ENCODE data around the gene ADRA2B. TPM values are rescaled to one million over a fixed set of nuclear protein-coding genes. Genes with fewer than 3 reads are reported as not detected.
A peak's percentile ranks its signal among the peaks of the same experiment; 100 is the strongest.
"Not testable (repeated sequence)": the region's sequence is repeated elsewhere in the genome, so short reads cannot be mapped to it uniquely, and the experiment has no call there.

ADRA2B gene
- total RNA-seq, 1 experiment from 2014 or later = not detected

DNA sequence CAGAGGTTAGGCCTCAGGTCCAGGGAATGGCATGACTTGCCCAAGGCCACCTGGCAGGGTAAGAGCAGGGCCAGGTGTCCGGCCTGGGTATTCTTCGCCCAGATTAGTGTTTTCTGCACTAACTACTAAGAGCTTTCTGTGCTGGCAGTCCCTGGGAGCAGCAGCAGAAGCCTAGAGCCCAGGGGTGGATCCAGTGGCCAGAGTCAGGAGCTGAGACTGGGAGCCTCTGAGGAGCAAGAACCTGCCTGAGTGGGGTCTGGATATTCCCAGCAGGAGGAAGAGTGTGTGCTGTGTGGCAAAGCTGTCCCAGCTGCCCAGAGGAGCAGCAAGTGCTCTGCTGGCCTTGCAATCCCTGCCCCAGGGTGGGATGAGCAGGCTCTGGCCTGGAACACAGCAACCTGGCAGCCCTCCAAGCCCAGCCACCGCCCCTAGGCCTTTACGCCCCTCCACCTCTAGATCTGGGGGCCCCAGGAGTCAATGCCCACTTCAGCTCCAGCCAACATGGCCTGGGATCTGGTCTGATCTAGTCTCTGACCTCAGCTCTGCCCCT, 50.9 kb downstream of the ADRA2B start:
- DNase-seq (ENCODE audit: low read depth) = no peak
- in situ Hi-C loops (cut with HindIII; ENCODE audit: low pct_unique_long_range_greater_than_20kb, low sequenced_read_pairs) = no loop called here

DNA sequence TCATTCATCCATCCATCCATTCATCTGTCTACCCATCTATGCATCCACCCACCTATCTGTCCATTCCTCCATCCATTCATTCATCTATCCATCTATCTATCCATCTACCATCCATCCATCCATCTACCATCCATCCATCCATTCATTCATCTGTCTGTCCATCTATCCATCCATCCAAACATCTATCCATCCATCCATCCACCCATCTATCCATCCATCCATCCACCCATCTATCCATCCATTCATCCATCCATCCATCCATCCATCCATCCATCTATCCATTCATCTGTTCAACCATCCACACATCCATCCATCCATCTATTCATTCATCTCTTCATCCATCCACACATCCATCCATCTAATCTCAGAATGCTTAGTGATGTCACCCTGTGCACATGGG, 51.6 kb downstream of the ADRA2B start:
- DNase-seq (ENCODE audit: low read depth); in situ Hi-C loops (cut with HindIII; ENCODE audit: low pct_unique_long_range_greater_than_20kb, low sequenced_read_pairs): not testable (repeated sequence)

DNA sequence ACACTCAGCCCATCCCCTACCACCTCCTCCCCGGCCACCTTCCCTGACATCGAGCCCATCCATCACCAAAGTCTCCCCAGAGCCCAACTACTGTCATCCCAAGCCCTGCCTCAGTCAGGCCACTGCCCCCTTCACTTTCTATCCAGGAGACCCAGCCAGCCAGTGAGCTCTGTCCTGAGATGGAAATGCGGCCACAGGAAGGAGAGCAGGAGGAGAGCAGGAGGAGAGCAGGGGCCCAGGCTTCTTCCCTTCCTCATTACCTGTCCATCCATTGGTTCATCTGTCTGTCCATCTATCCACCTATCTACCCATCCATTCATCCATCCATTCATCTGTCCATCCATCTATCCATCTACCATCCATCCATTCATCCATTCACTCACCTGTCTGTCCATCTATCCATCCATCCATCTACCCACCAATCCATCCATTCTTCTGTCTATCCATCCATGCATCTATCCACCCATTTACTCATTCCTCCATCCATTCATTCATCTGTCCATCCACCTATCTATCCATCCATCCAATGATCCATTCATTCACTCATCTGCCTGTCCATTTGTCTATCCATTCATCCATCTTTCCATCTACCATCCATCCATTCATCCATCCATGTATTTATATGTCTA, 52.2 kb downstream of the ADRA2B start:
- DNase-seq (ENCODE audit: low read depth); in situ Hi-C loops (cut with HindIII; ENCODE audit: low pct_unique_long_range_greater_than_20kb, low sequenced_read_pairs): not testable (repeated sequence)

DNA sequence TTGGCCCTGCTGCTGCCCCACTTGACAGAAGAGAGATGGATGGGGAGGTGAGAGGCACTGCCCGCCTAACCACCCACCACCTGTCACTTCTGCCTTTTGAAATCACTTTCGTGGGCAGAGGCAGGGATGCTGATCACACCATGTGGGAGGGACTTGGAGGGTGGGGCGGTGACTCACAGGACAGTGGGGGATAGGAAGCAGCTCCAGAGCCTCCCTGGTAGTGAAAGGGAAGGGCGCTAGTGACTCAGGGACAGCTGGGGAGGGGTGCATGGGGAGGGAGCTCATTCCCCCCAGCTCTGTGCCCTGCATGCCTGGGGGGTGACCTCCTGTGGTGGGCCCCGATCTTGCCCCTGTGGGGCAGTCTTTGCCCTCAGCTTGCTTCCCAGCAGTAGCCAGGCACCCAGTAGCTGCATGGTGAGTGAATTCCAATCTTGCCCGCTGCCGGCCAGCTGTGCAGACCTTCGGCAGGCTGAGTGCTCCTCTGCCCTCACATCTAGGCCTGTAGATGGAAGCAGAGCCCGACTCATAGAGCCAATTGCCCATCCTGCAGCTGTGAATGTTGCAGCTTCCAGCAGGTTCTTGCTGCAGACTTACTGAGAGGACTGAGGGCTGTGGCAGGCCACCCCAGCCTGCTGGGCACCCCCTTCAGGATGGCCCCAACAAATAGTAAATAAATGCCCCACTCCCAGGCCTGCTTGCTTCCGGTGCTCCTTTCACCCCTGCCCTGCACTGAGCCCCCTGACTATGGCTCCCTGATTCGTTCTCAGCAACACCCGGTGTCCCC, 53.1 kb downstream of the ADRA2B start:
- peak; percentile 81 for DNase-seq (ENCODE audit: low read depth)
- in situ Hi-C loops (cut with HindIII; ENCODE audit: low pct_unique_long_range_greater_than_20kb, low sequenced_read_pairs) = not testable (repeated sequence)

Other genes with a start within 250 kb of the ADRA2B start
- gene ANKRD36C, start 124.7 kb downstream of the ADRA2B start, total RNA-seq (2014; rRNA removed; shearing (Covaris generic); ENCODE audit: low replicate concordance) = 7.9 and 9.1 TPM in 2 replicates
- gene GPAT2, start 81.7 kb downstream of the ADRA2B start, total RNA-seq (2014; rRNA removed; shearing (Covaris generic); ENCODE audit: low replicate concordance) = not detected in 2 replicates
- not detected in 2 replicates for gene ASTL, start 21.9 kb upstream of the ADRA2B start, total RNA-seq (2014; rRNA removed; shearing (Covaris generic); ENCODE audit: low replicate concordance)
- 6.1 and 7.4 TPM in 2 replicates for gene DUSP2, start 28.9 kb upstream of the ADRA2B start, total RNA-seq (2014; rRNA removed; shearing (Covaris generic); ENCODE audit: low replicate concordance)
- 118 and 156 TPM in 2 replicates for gene STARD7, start 92.3 kb upstream of the ADRA2B start, total RNA-seq (2014; rRNA removed; shearing (Covaris generic); ENCODE audit: low replicate concordance)
- 17.4 and 29.8 TPM in 2 replicates for gene TMEM127, start 149.4 kb upstream of the ADRA2B start, total RNA-seq (2014; rRNA removed; shearing (Covaris generic); ENCODE audit: low replicate concordance)
- 119 and 148 TPM in 2 replicates for gene CIAO1, start 149.7 kb upstream of the ADRA2B start, total RNA-seq (2014; rRNA removed; shearing (Covaris generic); ENCODE audit: low replicate concordance)
- 73.7 and 74.0 TPM in 2 replicates for gene SNRNP200, start 189.0 kb upstream of the ADRA2B start, total RNA-seq (2014; rRNA removed; shearing (Covaris generic); ENCODE audit: low replicate concordance)
- gene ITPRIPL1, start 208.7 kb upstream of the ADRA2B start, total RNA-seq (2014; rRNA removed; shearing (Covaris generic); ENCODE audit: low replicate concordance) = not detected in 2 replicates
- gene NCAPH, start 219.2 kb upstream of the ADRA2B start, total RNA-seq (2014; rRNA removed; shearing (Covaris generic); ENCODE audit: low replicate concordance) = 30.5 and 43.0 TPM in 2 replicates